Neural cell (in vitro differentiated cells): ENCODE results near the gene RERE. TPM values are rescaled to one million over a fixed set of nuclear protein-coding genes. Genes with fewer than 3 reads are reported as not detected.

Experiments used
- H2AFZ ChIP-seq: fragments of 200-600, 300-800 bp; sonication (generic), shearing (Covaris generic); 2 replicates; pipeline ENCODE4 v1.6.0; 2014; ENCODE audit warnings: low read depth, mild to moderate bottlenecking, antibody characterized with exemption, low read length, moderate library complexity
- H3F3A ChIP-seq: fragments of 200-600 bp; shearing (Covaris generic); 2 replicates; pipeline ENCODE4 v1.6.1; 2016; ENCODE audit warnings: mild to moderate bottlenecking, moderate library complexity, mixed read lengths, antibody characterized with exemption, low read length; ENCODE audit not compliant: insufficient read depth, poor library complexity, severe bottlenecking
- H3K27ac ChIP-seq: fragments of 200-600, 300-800 bp; sonication (generic), shearing (Covaris generic); 2 replicates; pipeline ENCODE4 v1.5.1; 2014; ENCODE audit warnings: mild to moderate bottlenecking, low read length, moderate library complexity
- H3K27me3 ChIP-seq: fragments of 300-800, 200-600 bp; sonication (generic), shearing (Covaris generic); 2 replicates; pipeline ENCODE4 v1.6.0; 2014; ENCODE audit warnings: mild to moderate bottlenecking, low read depth, low read length, moderate library complexity; ENCODE audit not compliant: insufficient read depth
- H3K36me3 ChIP-seq: fragments of 300-800, 200-600 bp; sonication (generic), shearing (Covaris generic); 2 replicates; pipeline ENCODE4 v1.5.1; 2014; ENCODE audit warnings: mild to moderate bottlenecking, antibody characterized with exemption, low read length, moderate library complexity; ENCODE audit not compliant: insufficient read depth
- H3K4me2 ChIP-seq: fragments of 300-800, 200-600 bp; sonication (generic), shearing (Covaris generic); 2 replicates; pipeline ENCODE4 v1.6.0; 2014; ENCODE audit warnings: mild to moderate bottlenecking, low read length
- H3K4me3 ChIP-seq: fragments of 300-800, 200-600 bp; sonication (generic), shearing (Covaris generic); 2 replicates; pipeline ENCODE4 v1.5.1; 2014; ENCODE audit warnings: mild to moderate bottlenecking, low read length, moderate library complexity
- H3K79me2 ChIP-seq: fragments of 200-600 bp; shearing (Covaris generic); replicated peaks from 2 replicates; pipeline ENCODE4 v1.6.0; 2014; ENCODE audit warnings: mild to moderate bottlenecking, low read length, moderate library complexity; ENCODE audit not compliant: insufficient read depth
- H3K9ac ChIP-seq: fragments of 300-800, 200-600 bp; sonication (generic), shearing (Covaris generic); 2 replicates; pipeline ENCODE4 v1.6.1; 2016; ENCODE audit warnings: mild to moderate bottlenecking, low read length, mixed read lengths
- H3K9me2 ChIP-seq: fragments of 200-600 bp; shearing (Covaris generic); 2 replicates; pipeline ENCODE4 v1.6.1; 2016; ENCODE audit warnings: mild to moderate bottlenecking, low read length, mixed read lengths; ENCODE audit not compliant: insufficient read depth
- H3K9me3 ChIP-seq: fragments of 200-600, 300-800 bp; sonication (generic), shearing (Covaris generic); 2 replicates; pipeline ENCODE4 v1.6.1; 2016; ENCODE audit warnings: mild to moderate bottlenecking, mixed run types, low read length, moderate library complexity, mixed read lengths
- H4K20me1 ChIP-seq: fragments of 200-600 bp; shearing (Covaris generic); 2 replicates; pipeline ENCODE4 v1.6.1; 2016; ENCODE audit warnings: mild to moderate bottlenecking, mixed run types; ENCODE audit not compliant: insufficient read depth
- CTCF ChIP-seq: fragments of 450-650 bp; IDR thresholded peaks from 2 replicates; pipeline ENCODE4 v1.5.1; 2014; ENCODE audit warnings: antibody characterized with exemption, mild to moderate bottlenecking, moderate library complexity; ENCODE audit not compliant: poor library complexity, severe bottlenecking
- EP300 ChIP-seq: fragments of 450-650 bp; conservative IDR thresholded peaks from 2 replicates; pipeline ENCODE4 v1.6.1; 2014; ENCODE audit warnings: antibody characterized with exemption, mild to moderate bottlenecking, moderate library complexity; ENCODE audit not compliant: poor library complexity, severe bottlenecking
- EZH2 ChIP-seq: fragments of 200-600, 300-800 bp; shearing (Covaris generic), sonication (generic); IDR thresholded peaks from 2 replicates; pipeline ENCODE4 v1.6.1; 2014; ENCODE audit warnings: antibody characterized with exemption, low read length, borderline replicate concordance, mild to moderate bottlenecking; ENCODE audit not compliant: insufficient read depth, poor library complexity, severe bottlenecking
- MXI1 ChIP-seq: fragments of 450-650 bp; conservative IDR thresholded peaks from 2 replicates; pipeline ENCODE4 v1.6.1; 2014; ENCODE audit warnings: antibody characterized with exemption, mild to moderate bottlenecking; ENCODE audit not compliant: poor library complexity, severe bottlenecking
- POLR2AphosphoS5 ChIP-seq: IDR thresholded peaks from 2 replicates; pipeline ENCODE4 v1.6.1; 2012
- RAD21 ChIP-seq: fragments of 450-650 bp; conservative IDR thresholded peaks from 2 replicates; pipeline ENCODE4 v1.6.1; 2014; ENCODE audit warnings: antibody characterized with exemption, mild to moderate bottlenecking, moderate library complexity
- SMC3 ChIP-seq: fragments of 450-650 bp; conservative IDR thresholded peaks from 2 replicates; pipeline ENCODE4 v1.6.1; 2014; ENCODE audit warnings: antibody characterized with exemption, mild to moderate bottlenecking, moderate library complexity; ENCODE audit not compliant: poor library complexity
- TAF1 ChIP-seq: IDR thresholded peaks from 2 replicates; pipeline ENCODE4 v1.6.1; 2012; ENCODE audit warnings: low read depth
- polyA plus RNA-seq: library from polyadenylated mRNA; depleted of rRNA; stranded (reverse); fragments of >200 nt; gene quantifications from 2 replicates; pipeline ENCODE4 v1.2.3, GENCODE V29; 2014
- TF ChIP-seq, protein P1 (sequence below): IDR thresholded peaks from 2 replicates; pipeline ENCODE4 v1.6.1; 2012; ENCODE audit warnings: borderline replicate concordance

Gene RERE
- polyA plus RNA-seq, 1 donor from 2014 or later: 21.0 TPM

- Histone ChIP-seq H2AFZ (no peak overlapping the region), H3K27ac (no peak overlapping the region), H3K4me2 (no peak overlapping the region), H3K36me3 (no peaks in the 10 kb centered on the region), H3K9me3 (no peaks in the 10 kb centered on the region), H3K27me3 (no peaks in the 10 kb centered on the region), H3K9me2 (no peaks in the 10 kb centered on the region), H3K4me3 (no peak overlapping the region), H3K79me2 (no peaks in the 10 kb centered on the region), H4K20me1 (no peaks in the 10 kb centered on the region), H3F3A (no peaks in the 10 kb centered on the region), H3K9ac (no peak overlapping the region)
- TF ChIP-seq POLR2AphosphoS5 (no peak), EP300 (no peak), SMC3 (no peak), TAF1 (no peak), CTCF (no peak), RAD21 (no peak), EZH2 (no peak), MXI1 (no peak)
- TF ChIP-seq, protein P1, sequence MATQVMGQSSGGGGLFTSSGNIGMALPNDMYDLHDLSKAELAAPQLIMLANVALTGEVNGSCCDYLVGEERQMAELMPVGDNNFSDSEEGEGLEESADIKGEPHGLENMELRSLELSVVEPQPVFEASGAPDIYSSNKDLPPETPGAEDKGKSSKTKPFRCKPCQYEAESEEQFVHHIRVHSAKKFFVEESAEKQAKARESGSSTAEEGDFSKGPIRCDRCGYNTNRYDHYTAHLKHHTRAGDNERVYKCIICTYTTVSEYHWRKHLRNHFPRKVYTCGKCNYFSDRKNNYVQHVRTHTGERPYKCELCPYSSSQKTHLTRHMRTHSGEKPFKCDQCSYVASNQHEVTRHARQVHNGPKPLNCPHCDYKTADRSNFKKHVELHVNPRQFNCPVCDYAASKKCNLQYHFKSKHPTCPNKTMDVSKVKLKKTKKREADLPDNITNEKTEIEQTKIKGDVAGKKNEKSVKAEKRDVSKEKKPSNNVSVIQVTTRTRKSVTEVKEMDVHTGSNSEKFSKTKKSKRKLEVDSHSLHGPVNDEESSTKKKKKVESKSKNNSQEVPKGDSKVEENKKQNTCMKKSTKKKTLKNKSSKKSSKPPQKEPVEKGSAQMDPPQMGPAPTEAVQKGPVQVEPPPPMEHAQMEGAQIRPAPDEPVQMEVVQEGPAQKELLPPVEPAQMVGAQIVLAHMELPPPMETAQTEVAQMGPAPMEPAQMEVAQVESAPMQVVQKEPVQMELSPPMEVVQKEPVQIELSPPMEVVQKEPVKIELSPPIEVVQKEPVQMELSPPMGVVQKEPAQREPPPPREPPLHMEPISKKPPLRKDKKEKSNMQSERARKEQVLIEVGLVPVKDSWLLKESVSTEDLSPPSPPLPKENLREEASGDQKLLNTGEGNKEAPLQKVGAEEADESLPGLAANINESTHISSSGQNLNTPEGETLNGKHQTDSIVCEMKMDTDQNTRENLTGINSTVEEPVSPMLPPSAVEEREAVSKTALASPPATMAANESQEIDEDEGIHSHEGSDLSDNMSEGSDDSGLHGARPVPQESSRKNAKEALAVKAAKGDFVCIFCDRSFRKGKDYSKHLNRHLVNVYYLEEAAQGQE: no peak
These were observed 469.2 kb downstream of the RERE start for GRCh38 chr1:8348047-8348776.

DNA sequence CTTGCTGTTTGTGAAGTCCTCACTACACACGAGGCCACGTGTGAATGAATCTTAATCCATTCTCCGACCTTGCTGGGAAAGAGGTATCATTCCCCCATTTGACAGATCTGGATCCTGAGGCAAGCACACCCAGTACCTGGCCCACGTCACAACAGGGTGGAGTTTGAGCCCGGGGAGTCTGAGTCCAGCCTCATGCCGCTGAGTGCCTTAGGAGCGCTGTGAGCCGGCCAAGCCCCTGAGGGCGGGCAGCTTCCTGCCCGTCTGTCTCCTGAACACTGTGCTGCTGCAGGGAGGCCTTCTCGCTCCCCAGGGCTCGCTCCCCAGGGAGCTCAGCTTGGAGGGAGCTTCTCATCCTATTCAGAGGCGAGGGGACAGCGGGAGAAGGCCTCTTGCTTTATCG lies 469.8 kb downstream of the RERE start:
- H4K20me1 ChIP-seq: no peaks in the 10 kb centered on the region
- no peaks in the 10 kb centered on the region for H3K9me2 ChIP-seq
- no peak overlapping the region for H3K9ac ChIP-seq
- H2AFZ ChIP-seq: no peak overlapping the region
- no peaks in the 10 kb centered on the region for H3K9me3 ChIP-seq
- H3K36me3 ChIP-seq: no peaks in the 10 kb centered on the region
- no peak overlapping the region for H3K4me2 ChIP-seq
- H3K27ac ChIP-seq: no peak overlapping the region
- H3K4me3 ChIP-seq: no peak overlapping the region
- TF ChIP-seq EP300 (no peak), POLR2AphosphoS5 (no peak), EZH2 (no peak), RAD21 (no peak), TAF1 (no peak), MXI1 (no peak), SMC3 (no peak), CTCF (no peak)
- TF ChIP-seq, protein P1: no peak
- H3K27me3 ChIP-seq: no peaks in the 10 kb centered on the region
- H3K79me2 ChIP-seq: no peaks in the 10 kb centered on the region
- H3F3A ChIP-seq: no peaks in the 10 kb centered on the region
